Activated CD4-positive, alpha-beta T cell treated with anti-CD3 and anti-CD28 coated beads, Interleukin-2, amount 10 ng/mL, durations not matched to agents 24 days and 14 days (primary cell): ENCODE measurements around the gene CCDC63. TPM values are rescaled to one million over a fixed set of nuclear protein-coding genes. Genes with fewer than 3 reads are reported as not detected.
A peak's percentile ranks its signal among the peaks of the same experiment; 100 is the strongest.

Source experiments
- DNase-seq: peaks from one replicate; pipeline ENCODE4 v3.0.0; 2022
- H3K27ac Mint-ChIP-seq: one replicate; pipeline ENCODE4 v1.8.0; 2022; ENCODE audit warnings: mild to moderate bottlenecking, mixed read lengths
- H3K27me3 Mint-ChIP-seq: one replicate; pipeline ENCODE4 v1.8.0; 2022; ENCODE audit warnings: mixed read lengths
- H3K36me3 Mint-ChIP-seq: one replicate; pipeline ENCODE4 v1.8.0; 2022; ENCODE audit warnings: low read depth, mild to moderate bottlenecking, mixed read lengths
- H3K4me1 Mint-ChIP-seq: one replicate; pipeline ENCODE4 v1.8.0; 2021; ENCODE audit warnings: mixed read lengths
- H3K4me3 Mint-ChIP-seq: one replicate; pipeline ENCODE4 v1.8.0; 2022; ENCODE audit warnings: mild to moderate bottlenecking, moderate library complexity, mixed read lengths
- H3K9me3 Mint-ChIP-seq: one replicate; pipeline ENCODE4 v1.8.0; 2021; ENCODE audit warnings: mixed read lengths
- intact Hi-C: fragments of 100-400 bp; cut with micrococcal nuclease; formaldehyde crosslinking; loops from one replicate; pipeline ENCODE4 v1.15.1; 2023
- total RNA-seq: library from RNA; stranded (reverse); gene quantifications from 2 replicates; pipeline ENCODE4 v1.2.3, GENCODE V29; 2022

The CCDC63 gene
- total RNA-seq: not detected in 2 replicates

- H3K27ac Mint-ChIP-seq: no peak within 1 kb of the TSS
- H3K4me1 Mint-ChIP-seq: peaks cover 8% of the 10 kb centered on the region
- intact Hi-C loops: no loop called here
- no peaks in the 10 kb centered on the region for H3K9me3 Mint-ChIP-seq
- no peaks in the 10 kb centered on the region for H3K36me3 Mint-ChIP-seq
- peak; percentile 73 for DNase-seq
- H3K27me3 Mint-ChIP-seq: peaks cover 52% of the 10 kb centered on the region
- peak within 1 kb of the TSS; percentile 78 for H3K4me3 Mint-ChIP-seq
These were observed at the start of gene CCDC63 for GRCh38 chr12:110846615-110847566. Gene CCDC63 (plus strand): TSS chr12:110846987. CDS start chr12:110852955, 5,968 bp downstream.

- peaks cover 13% of the 10 kb centered on the region for H3K9me3 Mint-ChIP-seq
- H3K4me1 Mint-ChIP-seq: peaks cover 14% of the 10 kb centered on the region
- no peak for DNase-seq
- H3K27me3 Mint-ChIP-seq: no peaks in the 10 kb centered on the region
- H3K4me3 Mint-ChIP-seq: no peak overlapping the region
- H3K27ac Mint-ChIP-seq: no peak overlapping the region
- H3K36me3 Mint-ChIP-seq: peaks cover 1% of the 10 kb centered on the region
- intact Hi-C loops: no loop called here
These were observed 48.3 kb upstream of the CCDC63 start for GRCh38 chr12:110798461-110798860.

GRCh38 chr12:110802489-110802888 is 44.3 kb upstream of the CCDC63 start:
- no peak for DNase-seq
- peaks cover 10% of the 10 kb centered on the region for H3K4me1 Mint-ChIP-seq
- no peak overlapping the region for H3K27ac Mint-ChIP-seq
- intact Hi-C loops: no loop called here
- peaks cover 4% of the 10 kb centered on the region for H3K36me3 Mint-ChIP-seq
- H3K4me3 Mint-ChIP-seq: no peak overlapping the region
- H3K9me3 Mint-ChIP-seq: peaks cover 23% of the 10 kb centered on the region
- H3K27me3 Mint-ChIP-seq: no peaks in the 10 kb centered on the region

GRCh38 chr12:110804406-110804805 is 42.4 kb upstream of the CCDC63 start:
- Mint-ChIP-seq H3K9me3 (peaks cover 23% of the 10 kb centered on the region), H3K36me3 (peaks cover 4% of the 10 kb centered on the region), H3K27ac (no peak overlapping the region), H3K4me1 (peaks cover 7% of the 10 kb centered on the region), H3K4me3 (no peak overlapping the region), H3K27me3 (no peaks in the 10 kb centered on the region)
- no peak for DNase-seq
- intact Hi-C loops: no loop called here

GRCh38 chr12:110807640-110808039 is 39.1 kb upstream of the CCDC63 start:
- peaks cover 12% of the 10 kb centered on the region for H3K4me1 Mint-ChIP-seq
- H3K27me3 Mint-ChIP-seq: peaks cover 3% of the 10 kb centered on the region
- intact Hi-C loops: no loop called here
- H3K27ac Mint-ChIP-seq: no peak overlapping the region
- peaks cover 12% of the 10 kb centered on the region for H3K9me3 Mint-ChIP-seq
- no peak for DNase-seq
- no peak overlapping the region for H3K4me3 Mint-ChIP-seq
- peaks cover 4% of the 10 kb centered on the region for H3K36me3 Mint-ChIP-seq

- H3K9me3 Mint-ChIP-seq: peaks cover 6% of the 10 kb centered on the region
- DNase-seq: no peak
- no peaks in the 10 kb centered on the region for H3K36me3 Mint-ChIP-seq
- peaks cover 9% of the 10 kb centered on the region for H3K4me1 Mint-ChIP-seq
- intact Hi-C loops: no loop called here
- peaks cover 14% of the 10 kb centered on the region for H3K27me3 Mint-ChIP-seq
- H3K27ac Mint-ChIP-seq: no peak overlapping the region
- H3K4me3 Mint-ChIP-seq: no peak overlapping the region
These were observed 37.6 kb upstream of the CCDC63 start for GRCh38 chr12:110809149-110809548.

- peaks cover 20% of the 10 kb centered on the region for H3K27me3 Mint-ChIP-seq
- no peak overlapping the region for H3K27ac Mint-ChIP-seq
- H3K4me3 Mint-ChIP-seq: no peak overlapping the region
- no peaks in the 10 kb centered on the region for H3K9me3 Mint-ChIP-seq
- H3K4me1 Mint-ChIP-seq: peaks cover 13% of the 10 kb centered on the region
- H3K36me3 Mint-ChIP-seq: no peaks in the 10 kb centered on the region
- DNase-seq: no peak
- intact Hi-C loops: no loop called here
These were observed 34.8 kb upstream of the CCDC63 start for GRCh38 chr12:110811972-110812371.

GRCh38 chr12:110813285-110813684 is 33.5 kb upstream of the CCDC63 start:
- Mint-ChIP-seq H3K4me1 (peaks cover 13% of the 10 kb centered on the region), H3K4me3 (no peak overlapping the region), H3K9me3 (no peaks in the 10 kb centered on the region), H3K36me3 (no peaks in the 10 kb centered on the region), H3K27ac (peak overlapping the region; percentile 72), H3K27me3 (peaks cover 20% of the 10 kb centered on the region)
- intact Hi-C loops: no loop called here
- no peak for DNase-seq

- no peaks in the 10 kb centered on the region for H3K9me3 Mint-ChIP-seq
These were observed 33.0 kb upstream of the CCDC63 start for GRCh38 chr12:110813756-110814155.

GRCh38 chr12:110816248-110816647 is 30.5 kb upstream of the CCDC63 start:
- peaks cover 23% of the 10 kb centered on the region for H3K27me3 Mint-ChIP-seq
- no peak for DNase-seq
- peaks cover 3% of the 10 kb centered on the region for H3K9me3 Mint-ChIP-seq
- intact Hi-C loops: no loop called here
- H3K27ac Mint-ChIP-seq: no peak overlapping the region
- H3K4me1 Mint-ChIP-seq: peaks cover 7% of the 10 kb centered on the region
- H3K36me3 Mint-ChIP-seq: no peaks in the 10 kb centered on the region
- H3K4me3 Mint-ChIP-seq: no peak overlapping the region

More at GRCh38 chr12:110813756-110814155, 33.0 kb upstream of the CCDC63 start:
- Mint-ChIP-seq H3K27me3 (peaks cover 20% of the 10 kb centered on the region), H3K36me3 (no peaks in the 10 kb centered on the region), H3K4me1 (peaks cover 13% of the 10 kb centered on the region), H3K27ac (no peak overlapping the region), H3K4me3 (no peak overlapping the region)
- intact Hi-C loops: no loop called here
- no peak for DNase-seq

GRCh38 chr12:110816779-110817178 is 30.0 kb upstream of the CCDC63 start:
- no peak for DNase-seq
- Mint-ChIP-seq H3K4me3 (no peak overlapping the region), H3K27me3 (peaks cover 23% of the 10 kb centered on the region), H3K4me1 (peaks cover 7% of the 10 kb centered on the region), H3K9me3 (peaks cover 3% of the 10 kb centered on the region), H3K36me3 (no peaks in the 10 kb centered on the region), H3K27ac (no peak overlapping the region)
- intact Hi-C loops: no loop called here

GRCh38 chr12:110818511-110818910 is 28.3 kb upstream of the CCDC63 start:
- Mint-ChIP-seq H3K27ac (no peak overlapping the region), H3K4me3 (no peak overlapping the region), H3K27me3 (peaks cover 12% of the 10 kb centered on the region), H3K9me3 (peaks cover 3% of the 10 kb centered on the region), H3K4me1 (peaks cover 9% of the 10 kb centered on the region), H3K36me3 (no peaks in the 10 kb centered on the region)
- intact Hi-C loops: no loop called here
- DNase-seq: no peak

GRCh38 chr12:110819150-110819549 is 27.6 kb upstream of the CCDC63 start:
- no peak overlapping the region for H3K27ac Mint-ChIP-seq
- DNase-seq: no peak
- H3K4me1 Mint-ChIP-seq: peaks cover 10% of the 10 kb centered on the region
- H3K9me3 Mint-ChIP-seq: peaks cover 3% of the 10 kb centered on the region
- H3K36me3 Mint-ChIP-seq: no peaks in the 10 kb centered on the region
- H3K4me3 Mint-ChIP-seq: no peak overlapping the region
- peaks cover 9% of the 10 kb centered on the region for H3K27me3 Mint-ChIP-seq
- intact Hi-C loops: no loop called here

- intact Hi-C loops: no loop called here
- Mint-ChIP-seq H3K4me1 (peaks cover 10% of the 10 kb centered on the region), H3K4me3 (no peak overlapping the region)
These were observed 27.1 kb upstream of the CCDC63 start for GRCh38 chr12:110819646-110820045.

More at GRCh38 chr12:110819646-110820045, 27.1 kb upstream of the CCDC63 start:
- Mint-ChIP-seq H3K9me3 (peaks cover 3% of the 10 kb centered on the region), H3K27ac (no peak overlapping the region), H3K27me3 (peaks cover 9% of the 10 kb centered on the region), H3K36me3 (no peaks in the 10 kb centered on the region)
- DNase-seq: no peak
